ENCODE results near the gene C19orf85.

C19orf85 gene

DNA sequence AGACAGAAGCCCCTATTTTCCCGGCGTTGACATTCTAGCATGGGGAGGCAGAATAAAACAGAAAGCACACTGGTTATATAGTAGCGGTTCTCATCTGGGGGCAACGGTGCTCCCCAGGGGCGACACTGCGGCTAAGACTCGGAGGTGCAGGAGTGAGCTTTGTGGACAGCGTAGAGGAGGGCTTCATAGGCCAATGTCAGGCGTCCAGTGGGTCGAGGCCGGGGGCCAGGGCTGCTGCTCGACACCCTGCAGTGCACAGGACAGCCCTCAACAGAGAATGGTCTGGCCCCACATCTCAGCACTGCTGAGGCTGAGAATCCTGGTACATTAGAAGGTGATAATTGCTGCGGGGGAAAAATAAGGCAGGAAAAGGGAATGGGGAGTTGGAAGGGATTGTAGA is 13.4 kb upstream of the C19orf85 start:
- no peak for DNase-seq (ENCODE audit: low spot score)

DNA sequence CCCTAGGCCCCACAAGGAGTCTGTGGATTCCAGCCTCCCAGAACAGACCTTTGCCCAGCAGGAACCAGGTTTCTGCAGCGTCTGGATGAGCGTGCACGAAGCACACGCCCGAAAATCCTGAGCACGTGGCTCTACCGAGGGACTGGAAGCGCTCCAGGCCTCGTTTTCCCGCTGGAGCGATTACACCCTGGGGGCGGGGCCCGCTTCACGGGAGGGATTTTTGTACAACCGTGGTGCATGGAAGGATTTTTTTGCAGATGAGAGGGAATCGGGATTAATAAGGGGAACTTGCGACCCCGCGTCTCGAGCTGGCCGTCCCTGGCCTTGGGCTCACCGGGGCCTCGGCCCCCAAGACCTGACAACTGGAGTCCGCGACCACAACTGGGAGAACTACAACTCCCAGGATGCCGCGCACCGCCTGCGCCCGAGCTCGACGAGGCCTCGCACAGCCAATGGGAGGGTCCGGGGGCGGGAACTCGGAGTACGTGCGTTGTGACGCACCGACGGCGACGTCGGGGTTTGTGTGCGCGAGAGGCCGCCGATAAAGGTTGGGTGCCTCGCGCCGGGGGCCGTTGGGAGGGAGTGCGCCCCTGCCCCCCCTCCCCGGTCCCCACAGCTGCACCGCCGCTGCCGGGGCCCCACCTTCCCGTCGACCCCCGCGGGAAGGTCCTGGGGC is 11.7 kb upstream of the C19orf85 start, which contains the start of gene ZNF628:
Gene ZNF628 (plus strand): TSS at position 518 of the 676 bp plus-strand sequence. CDS start 3,294 bp downstream, outside the sequence.
- DNase-seq (ENCODE audit: low spot score) = peak; percentile 99

DNA sequence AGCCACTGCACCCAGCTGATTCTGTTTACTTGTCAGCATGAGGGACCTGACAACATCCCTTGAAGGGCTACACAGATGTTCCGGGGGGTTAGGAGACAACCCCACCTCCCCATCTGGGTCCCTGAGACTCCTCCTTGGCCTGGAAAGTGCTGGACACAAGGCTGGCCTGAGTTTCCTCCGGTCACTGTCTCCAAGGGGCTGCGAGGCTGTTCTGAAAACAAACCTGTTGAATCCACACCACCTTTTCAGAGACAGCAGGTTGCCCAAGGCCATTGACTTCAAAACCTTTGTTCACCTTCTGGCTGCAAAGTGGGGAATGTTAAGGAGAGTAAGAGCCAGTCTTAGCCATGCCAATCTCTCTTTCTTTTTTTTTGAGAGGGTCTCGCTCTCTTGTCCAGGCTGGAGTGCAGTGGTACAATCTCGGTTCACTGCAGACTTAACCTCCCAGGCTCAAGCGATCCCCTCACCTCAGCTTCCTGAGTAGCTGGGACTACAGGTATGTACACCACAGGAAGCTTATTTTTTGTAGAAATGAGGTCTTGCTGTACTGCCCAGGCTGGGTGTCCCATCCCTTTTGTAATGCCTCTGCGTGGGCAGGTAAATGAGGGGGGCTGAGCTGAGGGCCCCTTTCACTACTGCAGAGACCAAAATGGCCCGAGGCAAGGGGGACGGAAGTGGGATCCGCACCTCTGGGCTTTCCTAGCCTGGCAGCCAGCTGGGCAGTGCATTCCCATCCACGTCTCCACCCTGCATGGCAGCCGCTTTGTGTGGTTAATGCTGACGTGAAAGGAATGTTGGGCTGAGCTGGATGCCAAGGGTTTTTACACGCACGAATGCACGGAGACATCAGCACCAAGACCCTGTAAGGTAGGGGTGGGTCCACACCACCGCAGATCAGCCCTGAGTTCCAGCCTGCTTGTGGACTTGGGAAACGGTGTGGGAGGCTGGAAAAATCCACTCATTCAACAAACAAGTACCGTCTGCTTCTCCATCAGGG is 10.0 kb upstream of the C19orf85 start:
- DNase-seq (ENCODE audit: low spot score) = no peak

DNA sequence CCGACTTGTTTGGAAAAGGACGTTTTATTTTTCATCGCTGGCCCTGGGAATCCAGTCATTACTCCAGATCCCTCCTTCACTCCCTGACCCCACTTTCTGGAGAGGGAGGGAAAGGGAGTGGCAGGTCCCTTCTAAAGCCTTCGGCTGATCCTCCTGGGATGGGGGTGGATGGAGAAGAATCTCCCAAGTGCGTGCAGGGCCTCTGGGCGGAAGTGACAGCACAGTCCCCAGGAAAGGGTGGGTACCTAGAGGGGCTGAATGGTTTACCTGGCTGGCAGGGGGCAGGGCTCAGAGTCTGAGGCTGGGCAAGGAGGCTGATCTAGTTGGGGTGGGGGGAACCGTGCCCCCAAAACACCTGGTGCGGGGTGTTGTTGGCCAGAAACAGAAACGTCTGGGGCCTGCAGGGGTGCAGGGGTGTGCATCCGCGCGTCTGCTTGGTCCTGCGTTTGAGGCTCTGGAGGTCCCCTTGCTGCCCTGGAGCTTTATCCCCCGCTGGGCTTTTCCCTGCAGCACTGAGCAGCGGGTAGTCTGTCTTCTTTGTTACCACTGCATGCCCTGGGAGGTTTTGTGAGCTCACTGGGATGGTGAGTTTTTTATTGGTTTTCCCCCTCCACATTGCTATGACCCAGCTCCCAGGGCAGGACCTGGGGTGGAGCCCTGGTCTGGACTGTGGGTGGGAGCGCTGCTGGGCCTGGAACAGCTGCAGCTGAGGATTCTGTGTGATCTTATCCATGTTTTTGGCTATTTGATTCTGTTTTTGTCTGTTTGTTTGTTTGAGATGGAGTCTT is 8.9 kb upstream of the C19orf85 start:
- no peak for DNase-seq (ENCODE audit: low spot score)

DNA sequence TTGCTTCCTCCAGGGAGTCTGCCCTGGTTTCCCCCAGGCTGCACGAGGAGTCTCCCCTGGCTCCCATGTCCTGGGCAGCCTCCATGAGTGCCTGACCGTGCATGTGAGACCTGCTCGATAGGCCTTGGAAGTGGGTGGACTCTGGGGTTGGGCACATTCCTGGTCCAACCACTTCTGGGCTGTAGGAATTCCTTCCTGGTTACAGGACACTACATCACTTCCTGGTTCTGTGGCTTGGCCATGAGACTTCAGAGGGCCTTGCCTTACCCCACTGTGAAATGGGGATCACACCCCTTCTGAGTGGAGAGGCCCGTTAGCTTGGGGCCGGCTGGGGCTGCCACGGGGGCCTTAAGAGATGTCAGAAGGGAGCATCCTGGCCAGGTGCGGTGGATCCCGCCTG is 7.9 kb upstream of the C19orf85 start:
- DNase-seq (ENCODE audit: low spot score) = no peak

DNA sequence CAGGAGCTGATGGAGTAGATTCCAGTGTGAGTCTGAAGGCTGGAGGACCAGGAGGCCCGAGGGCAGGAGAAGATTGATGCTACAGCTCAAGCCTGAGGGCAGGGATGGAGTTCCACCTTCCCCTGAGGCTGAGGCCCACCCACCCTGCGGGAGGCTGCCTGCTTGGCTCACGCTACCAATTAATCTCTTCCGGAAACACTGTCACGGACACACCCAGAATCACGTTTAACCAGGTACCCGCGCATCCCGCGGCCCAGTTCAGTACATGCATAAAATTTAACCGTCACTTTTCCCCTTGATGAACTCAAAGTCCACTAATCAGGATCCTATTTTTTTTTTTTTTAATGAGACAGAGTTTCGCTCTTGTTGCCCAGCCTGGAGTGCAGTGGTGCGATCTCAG is 6.7 kb upstream of the C19orf85 start:
- no peak for DNase-seq (ENCODE audit: low spot score)

DNA sequence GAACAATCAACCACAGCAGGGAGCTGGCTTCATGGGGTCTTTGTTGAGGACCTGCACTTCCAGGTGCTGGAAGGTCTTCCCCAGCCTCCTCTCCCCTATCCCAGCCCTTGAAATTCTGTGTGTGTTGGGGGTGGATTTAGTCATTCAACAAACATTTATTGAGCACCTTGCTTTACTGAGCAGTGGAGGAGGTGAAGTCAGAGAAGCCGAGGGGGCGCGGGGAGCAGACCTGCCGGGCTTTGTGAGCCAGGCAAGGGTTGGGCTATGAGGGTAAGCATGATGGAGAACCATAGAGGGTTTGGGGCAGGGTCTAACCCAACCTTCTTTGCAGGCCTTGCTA is 3.5 kb upstream of the C19orf85 start:
- DNase-seq (ENCODE audit: low spot score) = no peak

DNA sequence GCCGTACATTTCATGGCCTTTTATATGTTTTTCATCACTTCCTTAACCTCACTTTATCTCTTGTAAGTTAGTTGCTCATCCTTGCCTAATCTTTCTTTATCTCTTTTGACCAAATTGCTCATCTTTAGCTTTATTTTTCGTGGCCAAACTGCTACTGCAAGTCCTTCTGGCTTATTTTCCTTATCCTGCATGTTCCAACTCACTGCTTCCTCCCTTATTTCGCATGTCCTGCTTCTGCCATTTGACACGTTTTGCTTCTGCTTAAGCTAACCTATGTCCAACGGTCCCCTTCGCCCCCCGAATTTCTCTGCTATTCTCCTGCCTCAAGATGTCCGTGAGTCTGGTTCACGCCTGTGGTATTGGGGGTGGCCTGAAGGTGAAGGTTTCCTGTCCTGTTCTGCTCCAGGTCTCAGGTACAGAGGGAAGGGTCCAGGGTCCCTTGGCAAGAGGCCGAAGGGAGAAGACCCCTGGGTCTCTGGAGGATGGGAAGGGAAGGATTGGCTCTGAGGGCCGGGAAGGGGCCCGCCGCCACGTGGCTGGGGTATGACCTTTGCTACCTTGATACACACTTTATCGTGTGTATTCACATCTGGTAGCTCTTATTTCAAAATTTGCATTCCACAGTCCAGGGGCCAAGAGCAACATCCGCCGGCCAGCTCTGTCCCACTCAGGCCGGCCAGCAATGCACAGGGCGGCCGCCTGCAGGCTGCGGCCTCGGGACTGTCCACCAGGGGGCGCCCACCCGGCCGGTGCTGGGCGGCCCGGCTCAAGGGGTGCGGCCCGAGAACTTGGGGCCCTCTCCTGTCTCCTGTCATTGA is 2.9 kb upstream of the C19orf85 start:
- peak; percentile 78 for DNase-seq (ENCODE audit: low spot score)

DNA sequence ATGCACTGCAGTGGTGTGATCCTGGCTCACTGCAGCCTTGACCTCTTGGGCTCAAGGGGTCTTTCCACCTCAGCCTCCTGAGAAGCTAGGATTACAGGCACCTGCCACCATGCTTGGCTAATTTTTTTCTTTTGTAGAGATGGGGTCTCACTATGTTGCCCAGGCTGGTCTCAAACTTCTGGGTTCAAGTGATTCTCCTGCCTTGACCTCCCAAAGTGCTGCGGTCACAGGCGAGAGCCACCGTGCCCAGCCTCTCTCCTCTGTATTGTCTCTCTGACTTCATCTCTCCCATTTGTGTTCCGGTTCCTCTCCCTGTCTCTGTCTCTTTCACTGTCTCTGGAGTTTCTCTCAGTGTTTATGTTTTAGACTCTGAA is 1.7 kb upstream of the C19orf85 start:
- no peak for DNase-seq (ENCODE audit: low spot score)

DNA sequence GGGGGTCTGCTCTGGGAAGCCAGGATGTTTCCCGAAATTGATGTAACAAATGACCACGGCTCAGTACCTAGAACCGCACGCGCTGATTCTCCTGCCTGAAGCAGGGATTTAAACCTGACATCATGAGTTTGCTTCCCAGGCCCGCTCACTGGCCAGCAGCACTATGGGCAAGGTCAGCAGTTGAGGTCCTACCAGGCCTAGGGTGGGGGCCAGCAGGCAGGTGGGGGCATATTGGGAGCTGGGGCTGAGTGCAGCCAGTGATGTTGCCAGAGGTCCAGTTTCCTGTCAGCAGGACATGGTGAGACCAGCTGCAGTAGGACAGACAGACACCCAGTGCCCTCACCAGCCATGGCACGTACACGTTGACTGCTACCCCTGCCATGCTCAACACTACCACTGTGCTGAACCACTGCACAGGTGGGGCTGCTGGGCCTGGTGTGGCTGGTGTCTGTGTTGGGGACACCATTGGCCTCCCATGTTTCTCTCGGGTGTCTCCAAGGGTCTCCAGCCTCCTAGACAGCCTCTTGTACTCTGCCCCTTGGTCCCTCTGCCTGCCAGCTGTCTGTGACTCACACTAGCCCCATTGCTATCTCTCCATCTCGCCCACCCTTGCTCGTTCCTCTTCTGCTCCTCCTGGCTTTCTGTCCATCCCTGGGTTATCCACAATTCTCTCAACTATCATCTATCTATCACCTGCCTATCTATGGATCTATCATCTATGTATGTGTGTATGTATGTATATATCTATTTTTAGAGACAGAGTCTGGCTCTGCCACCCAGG is 1.1 kb upstream of the C19orf85 start:
- DNase-seq (ENCODE audit: low spot score) = no peak

DNA sequence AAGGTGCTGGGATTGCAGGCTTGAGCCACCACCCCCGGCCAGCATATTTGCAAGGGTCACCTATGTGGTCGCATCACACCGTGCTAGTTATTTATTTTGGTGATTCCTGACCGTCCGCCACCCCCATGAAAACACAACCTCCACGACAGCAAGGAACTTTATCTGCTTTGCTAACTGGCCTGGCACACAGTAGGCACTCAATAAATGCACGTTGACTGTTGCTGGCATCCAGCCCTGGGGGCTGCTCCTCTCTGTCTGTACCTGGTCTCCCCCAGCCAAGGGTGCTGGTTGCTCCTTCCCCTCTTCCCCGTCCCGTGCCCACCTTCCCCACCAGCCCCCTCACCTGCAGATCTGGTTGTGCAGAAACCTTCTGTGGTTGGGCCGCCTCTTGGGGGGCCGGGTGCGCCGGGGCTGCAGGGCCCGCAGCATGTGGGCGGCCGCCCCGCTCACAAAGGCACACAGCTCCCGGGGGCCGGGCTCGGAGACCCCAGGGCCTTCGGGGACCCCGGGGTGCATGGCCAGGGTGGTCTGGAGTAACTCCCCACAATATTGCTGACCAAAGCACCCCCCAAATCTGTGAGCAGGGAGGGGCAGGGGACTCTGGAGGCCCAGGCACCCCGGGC is 401 bp downstream of the C19orf85 start:
- DNase-seq (ENCODE audit: low spot score) = no peak

DNA sequence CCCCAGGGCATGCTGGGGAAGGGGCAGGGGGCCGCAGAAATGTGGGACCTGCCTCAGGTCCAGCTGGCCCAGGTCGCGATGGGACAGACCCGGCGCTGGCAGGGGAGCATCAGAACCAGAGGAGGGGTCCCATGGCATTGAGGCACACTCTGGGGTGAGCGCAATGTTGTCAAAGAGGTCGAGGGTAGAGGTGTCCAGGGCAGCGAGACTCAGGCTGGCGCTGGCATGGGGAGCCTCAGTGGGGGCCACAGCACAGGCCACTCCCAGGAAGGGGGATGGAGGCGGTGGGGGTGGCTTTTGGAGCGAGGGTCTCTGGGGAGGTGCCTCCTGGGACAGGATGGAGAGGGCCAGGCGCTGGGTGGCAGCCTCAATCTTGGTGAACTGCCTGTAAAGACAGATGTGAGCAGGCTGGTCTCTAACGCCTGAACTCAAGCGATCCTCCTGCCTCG is 944 bp downstream of the C19orf85 start:
- DNase-seq (ENCODE audit: low spot score) = no peak

DNA sequence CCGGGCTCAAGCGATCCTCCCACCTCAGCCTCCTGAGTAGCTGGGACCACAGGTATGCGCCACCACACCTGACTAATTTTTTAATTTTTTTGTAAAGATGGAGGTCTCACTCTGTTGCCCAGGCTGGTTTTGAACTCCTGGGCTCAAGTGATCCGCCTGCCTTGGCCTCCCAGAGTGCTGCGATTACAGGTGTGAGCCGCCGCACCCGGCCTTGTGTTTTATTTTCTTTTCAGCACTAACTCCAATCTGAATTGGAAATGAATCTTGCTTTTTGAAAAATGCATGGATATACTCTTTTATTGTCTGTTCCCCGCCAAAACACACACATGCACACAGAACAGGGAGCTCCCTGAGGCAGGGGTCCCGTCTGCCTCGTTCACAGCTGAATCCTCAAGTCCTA is 1.8 kb downstream of the C19orf85 start:
- DNase-seq (ENCODE audit: low spot score) = no peak

DNA sequence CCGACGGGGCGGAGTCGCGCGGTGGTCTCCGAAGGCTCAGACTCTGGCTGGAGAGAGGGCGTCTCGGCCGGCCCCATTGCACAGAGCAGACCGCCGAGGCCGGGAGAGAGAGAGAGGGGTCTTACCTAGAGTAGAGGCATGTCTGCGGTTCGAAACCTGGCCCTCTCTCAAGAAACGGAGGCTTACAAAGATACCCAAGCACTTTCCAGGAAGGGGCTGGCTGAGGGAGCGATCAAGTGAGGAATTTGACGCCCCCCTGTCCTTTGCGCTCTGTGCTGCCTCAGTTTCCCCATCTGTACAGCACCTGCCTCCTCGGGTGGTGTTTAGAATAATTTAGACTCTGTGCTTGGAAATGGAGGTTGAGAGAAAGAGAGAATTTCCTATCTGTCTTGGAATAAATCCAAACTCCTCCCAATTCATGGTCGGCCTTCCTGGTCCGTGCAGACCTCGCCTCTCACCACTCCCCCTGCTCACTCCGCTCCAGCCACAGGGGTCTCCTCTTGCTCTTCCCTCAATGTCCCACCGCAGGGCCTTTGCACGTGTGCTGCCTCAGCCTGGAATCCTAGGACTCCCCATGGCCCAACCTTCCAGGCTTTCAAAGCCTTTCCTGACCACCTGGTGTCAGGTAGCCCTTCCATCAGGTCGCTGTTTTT is 2.5 kb downstream of the C19orf85 start:
- DNase-seq (ENCODE audit: low spot score) = peak; percentile 73

DNA sequence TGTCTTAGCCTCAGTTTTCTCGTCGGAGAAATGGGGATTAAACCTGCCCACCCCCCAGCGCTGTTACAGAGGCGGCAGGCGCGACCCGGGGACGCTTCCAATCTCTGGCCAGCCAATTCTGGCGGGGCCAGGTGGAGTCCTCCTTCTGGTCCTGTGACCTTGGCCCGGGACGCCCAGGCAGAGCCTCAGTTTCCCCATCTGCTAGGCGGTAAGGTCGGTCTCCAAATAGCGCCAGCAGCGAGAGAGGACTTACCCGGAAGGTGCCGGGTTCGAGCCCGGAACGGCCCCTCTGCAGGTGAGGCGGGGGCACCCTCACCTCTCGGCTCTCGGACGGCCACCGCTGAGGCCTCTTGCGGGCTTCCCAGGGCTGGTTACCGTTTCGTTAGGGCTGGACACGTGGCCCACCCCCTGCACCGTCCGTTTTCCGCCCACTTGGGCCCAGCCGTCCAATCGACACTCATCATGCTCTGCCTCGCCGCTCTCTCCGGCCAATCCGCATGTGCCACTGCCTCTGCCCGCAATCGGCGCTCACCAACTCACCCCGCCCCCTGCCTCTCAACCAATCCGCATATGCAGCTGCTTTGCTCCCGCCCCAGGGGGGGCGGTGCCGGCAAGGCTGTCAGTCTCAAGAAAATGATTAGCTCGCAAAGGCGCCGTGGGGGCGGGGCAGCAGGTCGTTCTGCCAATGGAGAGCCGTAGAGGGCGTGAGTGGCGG is 3.1 kb downstream of the C19orf85 start, which contains the start of gene ISOC2:
Gene ISOC2 (minus strand): TSS at position 384 of the 715 bp plus-strand sequence. CDS start 5,156 bp downstream, outside the sequence.
- DNase-seq (ENCODE audit: low spot score) = peak; percentile 100

DNA sequence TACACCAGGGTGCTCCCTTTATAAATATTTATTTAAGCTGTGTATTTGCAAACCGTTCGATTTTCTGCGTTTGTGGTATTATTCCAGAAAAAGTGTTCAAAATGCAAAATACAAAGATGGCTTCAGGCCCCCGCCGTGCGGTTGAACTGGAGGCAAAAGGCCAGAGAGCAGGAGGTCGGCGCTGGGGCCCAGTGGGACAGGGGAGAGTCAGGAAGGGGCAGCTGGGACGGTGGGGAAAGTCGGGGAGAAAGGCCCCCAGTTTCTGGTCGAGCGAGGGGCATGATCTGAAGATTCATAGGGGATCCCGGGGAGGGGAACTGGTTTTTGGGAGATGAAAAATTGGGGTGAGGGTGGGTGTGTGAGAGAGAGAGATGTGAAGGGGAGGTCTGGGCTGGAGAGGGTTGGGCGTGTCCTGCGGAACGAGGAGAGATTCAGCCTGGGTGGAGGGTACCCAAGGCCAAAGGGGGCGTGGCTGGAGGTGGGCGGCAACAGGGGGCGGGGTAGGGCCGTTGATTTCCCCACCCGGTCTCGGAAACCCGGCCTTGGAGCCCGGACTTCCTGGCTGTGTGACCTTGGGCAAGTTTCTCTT is 3.8 kb downstream of the C19orf85 start:
- DNase-seq (ENCODE audit: low spot score) = peak; percentile 74

DNA sequence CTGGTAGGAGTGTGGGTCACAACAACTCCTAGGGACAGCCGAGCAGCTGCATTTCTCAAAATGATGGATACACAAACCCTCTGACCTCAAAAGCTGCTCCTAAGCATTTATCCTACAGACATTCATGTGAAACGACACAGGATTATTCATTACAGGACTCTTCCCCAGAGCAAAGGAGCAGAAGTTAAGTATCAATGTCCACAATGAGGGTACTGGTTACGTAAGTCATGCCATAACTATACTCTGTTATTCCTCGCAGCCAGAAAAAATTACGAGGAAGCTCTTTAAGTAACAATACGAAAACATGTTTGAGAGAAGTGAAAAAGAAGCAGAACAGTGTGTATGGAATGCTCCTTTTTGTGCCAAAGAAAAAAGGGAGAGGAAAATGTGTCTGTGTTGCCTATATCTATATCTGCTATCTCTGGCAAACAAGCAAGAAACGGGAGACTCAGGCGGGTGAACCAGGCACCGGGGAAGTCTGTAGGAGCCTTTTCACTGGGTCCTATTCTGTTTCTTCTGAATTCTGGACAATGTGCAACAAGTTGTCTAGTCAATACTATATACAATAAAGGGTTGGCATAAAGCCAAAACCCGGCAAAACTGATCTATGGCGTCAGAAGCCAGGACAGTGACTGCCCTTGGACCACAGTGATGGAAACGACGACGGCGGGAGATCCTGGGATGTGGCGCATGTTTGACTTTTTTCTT is 4.4 kb downstream of the C19orf85 start:
- DNase-seq (ENCODE audit: low spot score) = peak; percentile 31

DNA sequence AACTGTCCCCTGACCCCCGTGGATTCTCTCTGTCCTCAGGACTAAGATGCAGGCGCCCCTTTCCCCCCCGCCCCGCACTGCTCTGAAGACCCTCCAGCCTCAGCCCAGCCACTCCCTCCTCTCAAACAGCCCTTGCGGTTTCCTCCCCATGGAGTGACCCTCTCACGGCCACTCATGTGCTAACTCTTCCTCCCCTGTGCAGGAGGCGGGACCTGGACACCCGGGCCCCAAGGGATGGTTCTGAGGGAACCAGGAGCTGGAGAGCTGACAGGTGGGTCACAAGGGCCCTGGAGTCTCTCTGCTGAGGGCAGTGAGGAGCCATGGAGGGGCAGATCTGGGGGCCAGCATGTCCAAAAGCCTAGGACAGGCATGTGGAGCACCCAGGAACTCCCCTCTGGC is 5.0 kb downstream of the C19orf85 start:
- DNase-seq (ENCODE audit: low spot score) = no peak
